ENCODE data around the gene F8.

The F8 gene

DNA sequence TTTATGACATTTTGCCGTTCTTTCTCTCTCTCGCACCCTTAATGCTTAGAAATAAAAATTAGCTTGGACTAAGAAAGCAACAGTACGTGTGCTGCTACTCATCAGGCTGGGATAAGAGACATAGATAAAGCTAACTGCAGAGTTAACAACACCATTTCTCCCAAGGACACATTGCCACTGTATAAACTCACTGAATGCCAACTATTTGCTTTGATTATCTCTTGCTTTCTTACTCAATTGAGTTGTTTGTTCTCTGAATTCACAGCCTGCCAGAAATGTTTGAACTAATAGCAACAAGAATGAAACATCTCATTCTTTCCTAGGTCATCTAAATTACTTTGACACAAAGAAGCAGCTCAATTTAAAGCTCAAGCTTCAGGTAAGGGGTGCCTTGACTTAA lies 34.6 kb downstream of the F8 start:
- TF ChIP-seq, protein P1, sequence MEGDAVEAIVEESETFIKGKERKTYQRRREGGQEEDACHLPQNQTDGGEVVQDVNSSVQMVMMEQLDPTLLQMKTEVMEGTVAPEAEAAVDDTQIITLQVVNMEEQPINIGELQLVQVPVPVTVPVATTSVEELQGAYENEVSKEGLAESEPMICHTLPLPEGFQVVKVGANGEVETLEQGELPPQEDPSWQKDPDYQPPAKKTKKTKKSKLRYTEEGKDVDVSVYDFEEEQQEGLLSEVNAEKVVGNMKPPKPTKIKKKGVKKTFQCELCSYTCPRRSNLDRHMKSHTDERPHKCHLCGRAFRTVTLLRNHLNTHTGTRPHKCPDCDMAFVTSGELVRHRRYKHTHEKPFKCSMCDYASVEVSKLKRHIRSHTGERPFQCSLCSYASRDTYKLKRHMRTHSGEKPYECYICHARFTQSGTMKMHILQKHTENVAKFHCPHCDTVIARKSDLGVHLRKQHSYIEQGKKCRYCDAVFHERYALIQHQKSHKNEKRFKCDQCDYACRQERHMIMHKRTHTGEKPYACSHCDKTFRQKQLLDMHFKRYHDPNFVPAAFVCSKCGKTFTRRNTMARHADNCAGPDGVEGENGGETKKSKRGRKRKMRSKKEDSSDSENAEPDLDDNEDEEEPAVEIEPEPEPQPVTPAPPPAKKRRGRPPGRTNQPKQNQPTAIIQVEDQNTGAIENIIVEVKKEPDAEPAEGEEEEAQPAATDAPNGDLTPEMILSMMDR (IDR thresholded peaks at IDR 0.05; ENCODE audit: insufficient read depth, low read depth, low read length, missing control alignments): no peak
- no peak for DNase-seq (ENCODE audit: low read depth)
- H3K4me3 ChIP-seq (ENCODE audit: low read depth, low read length): no peak overlapping the region

DNA sequence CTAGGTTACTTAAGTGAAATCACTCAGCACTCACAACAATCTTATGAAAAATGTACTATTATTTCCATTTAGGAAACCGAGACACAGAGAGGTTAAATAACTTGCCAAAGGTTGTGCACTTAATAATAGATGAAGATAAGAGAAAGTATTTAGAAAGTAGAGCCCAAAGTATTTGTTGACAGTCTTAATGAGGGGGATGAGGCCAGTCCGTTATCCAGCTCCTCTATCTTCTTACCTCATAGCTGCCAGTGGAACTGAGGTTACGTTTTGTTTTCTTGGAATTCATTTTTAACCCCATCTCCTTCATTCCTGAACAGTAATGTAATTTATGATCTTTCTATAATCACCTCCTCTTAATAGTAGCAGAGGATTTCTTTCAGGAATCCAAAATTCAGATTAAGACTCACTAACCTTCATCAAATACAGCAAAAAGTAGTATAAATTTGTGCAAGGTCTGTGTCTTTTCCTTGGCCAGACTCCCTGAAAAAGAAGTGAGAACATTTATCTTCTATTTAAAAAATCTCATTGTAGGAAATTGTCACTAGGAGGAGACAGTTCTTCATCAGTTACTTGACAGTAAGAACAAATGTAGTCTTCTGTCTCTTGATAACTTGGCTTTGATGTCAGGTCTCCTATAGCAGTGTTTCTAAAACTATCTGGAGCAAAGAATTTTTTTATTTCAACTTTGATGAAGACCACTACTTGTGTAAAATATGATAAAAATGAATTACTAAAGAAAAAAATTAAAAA lies 35.5 kb downstream of the F8 start:
- TF ChIP-seq, protein P1 (IDR thresholded peaks at IDR 0.05; ENCODE audit: insufficient read depth, low read depth, low read length, missing control alignments): no peak
- peak; percentile 5 for DNase-seq (ENCODE audit: low read depth)
- H3K4me3 ChIP-seq (ENCODE audit: low read depth, low read length): no peak overlapping the region

DNA sequence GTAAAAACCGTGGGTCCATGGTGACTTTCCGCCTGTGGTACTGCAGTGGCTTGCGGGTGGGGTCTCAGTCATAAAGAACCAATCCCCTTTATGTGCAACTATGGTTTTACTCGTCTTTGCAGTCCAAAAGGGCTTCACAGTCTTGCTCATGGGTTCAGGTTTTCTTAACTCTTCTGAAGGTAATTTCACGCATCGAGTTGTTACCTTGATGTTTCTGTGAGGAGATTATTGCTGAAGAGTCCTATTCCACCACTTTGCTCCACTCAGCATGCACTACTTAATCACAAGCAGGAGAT lies 41.5 kb downstream of the F8 start:
- TF ChIP-seq, protein P1 (IDR thresholded peaks at IDR 0.05; ENCODE audit: insufficient read depth, low read depth, low read length, missing control alignments): no peak
- no peak for DNase-seq (ENCODE audit: low read depth)
- H3K4me3 ChIP-seq (ENCODE audit: low read depth, low read length): no peak overlapping the region

DNA sequence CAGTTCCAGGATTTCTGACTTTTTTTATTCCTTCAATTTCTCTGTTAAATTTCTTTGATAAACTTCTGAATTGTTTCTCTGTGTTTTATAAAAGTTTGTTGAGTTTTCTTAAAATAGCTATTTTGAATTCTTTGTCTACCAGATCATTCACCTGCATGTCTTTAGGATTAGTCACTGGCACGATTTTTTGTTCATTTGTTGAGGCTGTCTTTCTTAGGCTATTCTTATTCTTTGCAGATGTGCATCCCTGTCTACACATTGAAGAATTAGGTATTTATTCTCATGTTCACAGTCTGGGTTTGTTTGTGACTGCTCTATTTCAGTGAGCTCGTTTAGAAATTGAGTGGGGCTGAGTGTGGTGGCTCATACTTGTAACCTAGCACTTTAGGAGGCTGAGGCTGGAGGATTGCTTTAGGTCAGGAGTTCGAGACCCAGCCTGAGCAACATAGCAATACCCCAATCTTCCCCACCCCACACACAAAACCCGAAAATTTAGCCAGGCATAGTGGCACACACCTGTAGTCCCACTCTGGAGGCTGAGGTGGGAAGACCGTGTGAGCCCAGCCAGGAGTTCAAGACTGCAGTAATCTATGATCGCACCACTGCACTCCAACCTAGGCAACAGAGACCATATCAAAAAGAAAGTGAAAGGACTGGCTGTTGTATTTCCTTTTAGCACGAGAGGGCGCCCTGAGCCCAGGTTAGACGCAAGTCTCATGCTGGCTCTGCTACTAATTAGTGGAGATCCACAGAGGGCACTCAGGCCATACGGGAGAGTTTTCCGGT lies 42.0 kb downstream of the F8 start:
- H3K4me3 ChIP-seq (ENCODE audit: low read depth, low read length): peak overlapping the region; percentile 55
- peak; percentile 84 for DNase-seq (ENCODE audit: low read depth)
- TF ChIP-seq, protein P1 (IDR thresholded peaks at IDR 0.05; ENCODE audit: insufficient read depth, low read depth, low read length, missing control alignments): peak; percentile 53

DNA sequence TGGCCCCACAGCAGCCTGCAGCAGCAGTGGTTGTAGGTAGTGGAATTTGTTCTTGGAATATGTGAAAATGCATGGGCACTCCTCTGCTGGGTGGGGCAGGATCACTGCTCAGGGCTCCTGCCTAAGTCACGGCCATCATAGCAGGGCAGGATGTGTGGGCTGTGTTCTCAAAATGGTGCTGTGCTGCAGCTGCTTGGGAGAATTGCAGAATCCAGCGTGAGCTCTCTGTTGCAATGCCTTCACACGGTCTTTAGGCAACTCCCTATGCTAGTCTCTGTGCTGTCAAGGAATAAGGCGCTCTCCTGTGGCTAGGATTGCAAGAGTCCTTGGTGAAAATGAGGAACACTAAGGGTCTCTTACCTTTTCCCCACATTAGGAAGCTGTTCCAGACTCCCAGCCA lies 42.9 kb downstream of the F8 start:
- H3K4me3 ChIP-seq (ENCODE audit: low read depth, low read length): no peak overlapping the region
- TF ChIP-seq, protein P1 (IDR thresholded peaks at IDR 0.05; ENCODE audit: insufficient read depth, low read depth, low read length, missing control alignments): no peak
- DNase-seq (ENCODE audit: low read depth): no peak

DNA sequence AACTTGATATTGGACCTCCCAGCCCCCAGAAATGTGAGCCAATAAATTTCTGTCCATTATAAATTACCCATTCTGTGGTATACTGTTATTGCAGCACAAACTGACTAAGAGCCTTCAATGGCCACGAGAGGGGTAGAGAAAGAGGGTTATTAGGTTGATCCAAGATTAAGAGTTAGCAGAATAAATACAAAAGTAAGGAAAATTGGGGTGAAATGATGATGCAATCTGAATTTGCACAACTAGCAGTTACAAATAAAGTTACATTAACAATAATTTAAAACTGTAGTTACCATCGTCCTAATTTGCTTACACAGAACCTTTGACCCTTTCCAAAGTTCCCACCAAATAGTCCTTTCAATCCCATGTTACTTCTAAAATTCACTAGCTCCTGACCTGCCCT lies 54.2 kb downstream of the F8 start:
- TF ChIP-seq, protein P1 (IDR thresholded peaks at IDR 0.05; ENCODE audit: insufficient read depth, low read depth, low read length, missing control alignments): no peak
- no peak overlapping the region for H3K4me3 ChIP-seq (ENCODE audit: low read depth, low read length)

More for the DNA sequence above, 54.2 kb downstream of the F8 start:
- DNase-seq (ENCODE audit: low read depth): no peak
